Lower lobe of right lung (tissue), 2 donors: ENCODE results near the gene C9orf78. TPM values are rescaled to one million over a fixed set of nuclear protein-coding genes. Genes with fewer than 3 reads are reported as not detected.

Source experiments
- ATAC-seq, 2 donors: fragments of 200-7000 bp; cut with Tn5 transposase; one replicate each; pipeline ENCODE4 v1.9.1; 2020 to 2022; ENCODE audit warnings: mild to moderate bottlenecking in 2 of 2, moderate library complexity in 2 of 2
- DNase-seq: peaks from one replicate; pipeline ENCODE4 v3.0.0-alpha.2; 2020
- H3K27ac ChIP-seq: fragments of 200-600 bp; one replicate; pipeline ENCODE4 v1.8.0; 2022
- H3K27me3 ChIP-seq: fragments of 200-600 bp; one replicate; pipeline ENCODE4 v1.8.0; 2022; ENCODE audit warnings: low read depth
- H3K36me3 ChIP-seq: fragments of 200-600 bp; one replicate; pipeline ENCODE4 v1.8.0; 2022; ENCODE audit warnings: mild to moderate bottlenecking
- H3K4me1 ChIP-seq: fragments of 200-600 bp; one replicate; pipeline ENCODE4 v1.8.0; 2022
- H3K4me3 ChIP-seq: fragments of 200-600 bp; one replicate; pipeline ENCODE4 v1.8.0; 2022; ENCODE audit warnings: mild to moderate bottlenecking
- H3K9me3 ChIP-seq: fragments of 200-600 bp; one replicate; pipeline ENCODE4 v1.8.0; 2022
- CTCF ChIP-seq: fragments of 200-600 bp; IDR thresholded peaks from one replicate; pipeline ENCODE4 v1.8.0; 2022; ENCODE audit warnings: antibody characterized with exemption, mild to moderate bottlenecking
- intact Hi-C: fragments of 100-400 bp; cut with DNase I; formaldehyde crosslinking; loops from one replicate; pipeline ENCODE4 v1.11.0; 2022
- total RNA-seq: library from RNA; stranded (reverse); fragmentation: NEBNext Ultra II Directional; extraction: Animal tissue kit (Norgen Biotek cat#: 25700); gene quantifications from one replicate; pipeline ENCODE4 v1.2.1, GENCODE V29; 2021
- donor health status: DM: no; HTN: yes; CAD: no; lungs with severe emphysema.

Gene C9orf78
- total RNA-seq, 1 donor from 2014 or later, result 42.0 TPM

GRCh38 chr9:129841071-129841470 is 6.0 kb upstream of the C9orf78 start:
- no peak overlapping the region for H3K27ac ChIP-seq
- intact Hi-C loops, result no loop called here

GRCh38 chr9:129840034-129840433 is 5.0 kb upstream of the C9orf78 start:
- Histone ChIP-seq H3K9me3 (no peaks in the 10 kb centered on the region), H3K27ac (no peak overlapping the region), H3K36me3 (no peaks in the 10 kb centered on the region), H3K4me1 (peaks cover 25% of the 10 kb centered on the region), H3K27me3 (no peaks in the 10 kb centered on the region), H3K4me3 (no peak overlapping the region)
- no peak for TF ChIP-seq CTCF
- DNase-seq (no peak), ATAC-seq (no peak)
- intact Hi-C loops, result no loop called here

More at GRCh38 chr9:129841071-129841470, 6.0 kb upstream of the C9orf78 start:
- no peaks in the 10 kb centered on the region for H3K36me3 ChIP-seq
- H3K9me3 ChIP-seq, result no peaks in the 10 kb centered on the region
- no peak for TF ChIP-seq CTCF
- no peaks in the 10 kb centered on the region for H3K27me3 ChIP-seq
- no peak overlapping the region for H3K4me3 ChIP-seq
- no peak for ATAC-seq
- no peak for DNase-seq
- peaks cover 23% of the 10 kb centered on the region for H3K4me1 ChIP-seq

- Histone ChIP-seq H3K36me3 (no peaks in the 10 kb centered on the region), H3K27ac (no peak overlapping the region), H3K4me3 (no peak overlapping the region), H3K4me1 (peaks cover 25% of the 10 kb centered on the region), H3K9me3 (no peaks in the 10 kb centered on the region), H3K27me3 (no peaks in the 10 kb centered on the region)
- intact Hi-C loops, result no loop called here
- no peak for TF ChIP-seq CTCF
- ATAC-seq, result no peak
- no peak for DNase-seq
Observed at GRCh38 chr9:129839324-129840023, 4.4 kb upstream of the C9orf78 start.

GRCh38 chr9:129838707-129839259 is 3.7 kb upstream of the C9orf78 start:
- no peaks in the 10 kb centered on the region for H3K27me3 ChIP-seq
- DNase-seq (no peak), ATAC-seq (no peak)
- no peak for TF ChIP-seq CTCF
- H3K27ac ChIP-seq, result no peak overlapping the region
- H3K4me3 ChIP-seq, result no peak overlapping the region
- H3K36me3 ChIP-seq, result no peaks in the 10 kb centered on the region
- H3K4me1 ChIP-seq, result peaks cover 32% of the 10 kb centered on the region
- intact Hi-C loops, result no loop called here
- no peaks in the 10 kb centered on the region for H3K9me3 ChIP-seq

- H3K36me3 ChIP-seq, result peaks cover 20% of the 10 kb centered on the region
- peak overlapping the region; percentile 88 for H3K27ac ChIP-seq
- peaks cover 36% of the 10 kb centered on the region for H3K4me1 ChIP-seq
- no peaks in the 10 kb centered on the region for H3K9me3 ChIP-seq
- peak overlapping the region; percentile 76 for H3K4me3 ChIP-seq
- TF ChIP-seq CTCF, result no peak
- no peak for DNase-seq
- H3K27me3 ChIP-seq, result no peaks in the 10 kb centered on the region
- no peak for ATAC-seq
- intact Hi-C loops, result no loop called here
Observed at GRCh38 chr9:129836311-129837007, 1.4 kb upstream of the C9orf78 start.
